Naive thymus-derived CD4-positive, alpha-beta T cell (primary cell): Measurements from ENCODE around the gene ITK. TPM values are rescaled to one million over a fixed set of nuclear protein-coding genes. Genes with fewer than 3 reads are reported as not detected.

ENCODE experiments used
- ATAC-seq: fragments of 150-1000 bp; cut with Tn5 transposase; 2 replicates; pipeline ENCODE4 v1.10.0; 2021; ENCODE audit warnings: mild to moderate bottlenecking, moderate library complexity
- CTCF ChIA-PET: fragments of 350-600 bp; sonication (Branson Sonifier 250); formaldehyde crosslinking; loops from one replicate; lab custom pipeline; 2021; ENCODE audit warnings: antibody characterized with exemption; lab: Charles Lee
- POLR2A ChIA-PET: fragments of 350-600 bp; sonication (Branson Sonifier 250); formaldehyde crosslinking; loops from one replicate; lab custom pipeline; 2021; ENCODE audit warnings: antibody characterized with exemption, inconsistent platforms; lab: Charles Lee
- DNase-seq, 9 donors: peaks; one replicate each; pipeline versions ENCODE4 v3.0.0 to v3.0.0-alpha.2; 2020 to 2022; ENCODE audit warnings: mixed read lengths in 1 of 9
- H3K27ac ChIP-seq: one replicate; pipeline ENCODE4 v1.7.0; 2013; ENCODE audit warnings: mild to moderate bottlenecking, low read depth, low read length, moderate library complexity
- H3K27me3 ChIP-seq, 2 donors: one replicate each; pipeline ENCODE4 v1.7.0; 2013; ENCODE audit warnings: low read length in 2 of 2, mild to moderate bottlenecking in 2 of 2, moderate library complexity in 2 of 2; ENCODE audit not compliant: control insufficient read depth in 2 of 2, insufficient read depth in 2 of 2
- H3K36me3 ChIP-seq, 3 experiments: 1 replicate in 2 of 3; 2 replicates in 1 of 3; pipeline ENCODE4 v1.7.0; 2013; ENCODE audit warnings: low read length in 3 of 3, mild to moderate bottlenecking in 3 of 3, moderate library complexity in 1 of 3; ENCODE audit not compliant: insufficient read depth in 3 of 3, control insufficient read depth in 2 of 3
- H3K4me1 ChIP-seq, 2 donors: one replicate each; pipeline ENCODE4 v1.7.0; 2013; ENCODE audit warnings: low read length in 2 of 2, mild to moderate bottlenecking in 2 of 2, moderate library complexity in 1 of 2; ENCODE audit not compliant: control insufficient read depth in 2 of 2, insufficient read depth in 2 of 2
- H3K4me3 ChIP-seq: 2 replicates; pipeline ENCODE4 v1.7.0; 2013; ENCODE audit warnings: mild to moderate bottlenecking, low read length
- H3K9me3 ChIP-seq, 3 experiments: 1 replicate in 2 of 3; 2 replicates in 1 of 3; pipeline ENCODE4 v1.7.0; 2013; ENCODE audit warnings: low read length in 3 of 3; ENCODE audit not compliant: control insufficient read depth in 2 of 3
- H3K27ac Mint-ChIP-seq, 9 donors: one replicate each; pipeline ENCODE4 v1.8.0; 2020 to 2022; ENCODE audit warnings: mixed read lengths in 9 of 9, mild to moderate bottlenecking in 8 of 9, moderate library complexity in 5 of 9, inconsistent platforms in 2 of 9
- H3K27me3 Mint-ChIP-seq, 5 donors: one replicate each; pipeline ENCODE4 v1.8.0; 2021 to 2022; ENCODE audit warnings: mixed read lengths in 5 of 5, mild to moderate bottlenecking in 1 of 5
- H3K36me3 Mint-ChIP-seq, 5 donors: one replicate each; pipeline ENCODE4 v1.8.0; 2020 to 2022; ENCODE audit warnings: mixed read lengths in 5 of 5, mild to moderate bottlenecking in 3 of 5, inconsistent platforms in 1 of 5
- H3K4me1 Mint-ChIP-seq, 7 donors: one replicate each; pipeline ENCODE4 v1.8.0; 2020 to 2022; ENCODE audit warnings: mixed read lengths in 7 of 7, mild to moderate bottlenecking in 3 of 7, inconsistent platforms in 1 of 7
- H3K4me3 Mint-ChIP-seq, 10 donors: one replicate each; pipeline ENCODE4 v1.8.0; 2020 to 2022; ENCODE audit warnings: mild to moderate bottlenecking in 10 of 10, mixed read lengths in 10 of 10, moderate library complexity in 6 of 10, inconsistent platforms in 2 of 10
- H3K9me3 Mint-ChIP-seq, 11 donors: one replicate each; pipeline ENCODE4 v1.8.0; 2020 to 2022; ENCODE audit warnings: mixed read lengths in 11 of 11, mild to moderate bottlenecking in 4 of 11, inconsistent platforms in 1 of 11, moderate library complexity in 1 of 11
- intact Hi-C, 2 donors: fragments of 100-400 bp; cut with micrococcal nuclease; formaldehyde crosslinking; loops; one replicate each; pipeline ENCODE4 v1.15.1; 2023
- polyA plus RNA-seq, 2 donors: library from polyadenylated mRNA; unstranded; fragments of 300-500 nt; fragmentation: Illumina TruSeq; gene quantifications; one replicate each; pipeline ENCODE4 v1.2.3, GENCODE V29; 2021
- total RNA-seq, 6 experiments: library from RNA in 5 of 6; stranded (reverse) in 5 of 6; gene quantifications; 1 replicate in 5 of 6; 2 replicates in 1 of 6; pipeline ENCODE4 v1.2.3 and lab custom pipeline; 2021 to 2026

ITK gene
- total and polyA plus RNA-seq, 7 experiments from 2014 or later: 183 to 481 (median 294) TPM

- peaks cover 0 to 14% (median 0%) of the 10 kb centered on the region in 11 donors for H3K9me3 Mint-ChIP-seq
- ATAC-seq: peak; percentile 65
- peak in 2 of 9 donors; percentile 26 to 64 for DNase-seq
- H3K36me3 Mint-ChIP-seq: peaks cover 12 to 23% (median 19%) of the 10 kb centered on the region in 5 donors
- H3K27ac ChIP-seq: peak overlapping the region; percentile 94
- peak overlapping the region; percentile 97 to 100 (median 99) for H3K27ac Mint-ChIP-seq
- H3K27me3 ChIP-seq: no peaks in the 10 kb centered on the region
- intact Hi-C loops: loop anchor here (1.0 to 10.0 kb wide), 11 partner anchors 110 to 715 kb away; partner anchors contain the start of genes THG1L (in 2 of the 2), CLINT1 (in 1 of the 2) and SOX30 (in 1 of the 2)
- H3K36me3 ChIP-seq: peaks cover 4 to 17% (median 9%) of the 10 kb centered on the region in 3 experiments
- peaks cover 13 to 68% (median 50%) of the 10 kb centered on the region in 7 donors for H3K4me1 Mint-ChIP-seq
- peaks cover 14 to 22% of the 10 kb centered on the region in 2 donors for H3K4me1 ChIP-seq
- H3K9me3 ChIP-seq: no peaks in the 10 kb centered on the region
- ChIA-PET CTCF (interaction anchor here (0.7 to 2.1 kb wide), 11 partner anchors 10 to 278 kb away, joined by 3 to 12 read pairs (median 3); partner anchors contain the start of gene ITK), POLR2A (interaction anchor here (0.7 to 4.2 kb wide), 59 partner anchors 9 to 587 kb away, joined by 3 to 62 read pairs (median 5); partner anchors contain the start of genes CYFIP2, HAVCR2, ITK and THG1L)
- H3K4me3 Mint-ChIP-seq: peak overlapping the region; percentile 92 to 99 (median 96)
- peak overlapping the region; percentile 82 for H3K4me3 ChIP-seq
- no peaks in the 10 kb centered on the region for H3K27me3 Mint-ChIP-seq
Measured at GRCh38 chr5:157143127-157143971, 37.3 kb upstream of the ITK start.

GRCh38 chr5:157148734-157149615, 31.7 kb upstream of the ITK start:
- Histone ChIP-seq H3K27ac (peak overlapping the region; percentile 42), H3K9me3 (no peaks in the 10 kb centered on the region), H3K36me3 (no peaks in the 10 kb centered on the region), H3K4me3 (no peak overlapping the region), H3K27me3 (no peaks in the 10 kb centered on the region), H3K4me1 (peaks cover 15 to 31% of the 10 kb centered on the region in 2 donors)
- H3K9me3 Mint-ChIP-seq: peaks cover 0 to under 1% (median 0%) of the 10 kb centered on the region in 11 donors
- ChIA-PET POLR2A (interaction anchor here (0.6 to 3.7 kb wide), 24 partner anchors 24 to 164 kb away, joined by 3 to 35 read pairs (median 6); partner anchors contain the start of gene ITK), CTCF (interaction anchor here (0.6 to 3.6 kb wide), 37 partner anchors 9 to 289 kb away, joined by 3 to 28 read pairs (median 5); partner anchors contain the start of gene ITK)
- H3K27me3 Mint-ChIP-seq: no peaks in the 10 kb centered on the region
- H3K4me3 Mint-ChIP-seq: peak overlapping the region in 7 of 10 donors; percentile 1 to 73 (median 33)
- peak overlapping the region; percentile 5 to 85 (median 80) for H3K27ac Mint-ChIP-seq
- peaks cover 25 to 56% (median 42%) of the 10 kb centered on the region in 7 donors for H3K4me1 Mint-ChIP-seq
- peak; percentile 46 to 86 (median 80) for DNase-seq
- ATAC-seq: peak; percentile 94
- intact Hi-C loops: loop anchor here (1.0 to 10.0 kb wide), 13 partner anchors 10 to 328 kb away; partner anchors contain the start of gene ITK (in 2 of the 2)
- H3K36me3 Mint-ChIP-seq: no peaks in the 10 kb centered on the region

- CTCF ChIA-PET: interaction anchor here (0.7 to 3.6 kb wide), 5 partner anchors 37 to 102 kb away, joined by 3 to 17 read pairs (median 3); no protein-coding TSS in a partner anchor
- Mint-ChIP-seq H3K36me3 (no peaks in the 10 kb centered on the region), H3K27me3 (no peaks in the 10 kb centered on the region), H3K4me3 (no peak overlapping the region), H3K27ac (peak overlapping the region in 7 of 9 donors; percentile 1 to 88 (median 65)), H3K4me1 (peaks cover 37 to 70% (median 58%) of the 10 kb centered on the region in 7 donors), H3K9me3 (no peaks in the 10 kb centered on the region)
- intact Hi-C loops: no loop called here
- DNase-seq: no peak
- no peaks in the 10 kb centered on the region for H3K27me3 ChIP-seq
- H3K36me3 ChIP-seq: no peaks in the 10 kb centered on the region
- no peak for ATAC-seq
- no peak overlapping the region for H3K4me3 ChIP-seq
- no peaks in the 10 kb centered on the region for H3K9me3 ChIP-seq
- POLR2A ChIA-PET: interaction anchor here (0.9 to 3.7 kb wide), 5 partner anchors 16 to 65 kb away, joined by 3 to 28 read pairs (median 4); partner anchors contain the start of gene ITK
- H3K27ac ChIP-seq: no peak overlapping the region
- peaks cover 27 to 38% of the 10 kb centered on the region in 2 donors for H3K4me1 ChIP-seq
Measured at GRCh38 chr5:157150995-157151394, 29.6 kb upstream of the ITK start.

GRCh38 chr5:157155297-157155696, 25.3 kb upstream of the ITK start:
- H3K27me3 ChIP-seq: no peaks in the 10 kb centered on the region
- DNase-seq (no peak), ATAC-seq (no peak)
- no peaks in the 10 kb centered on the region for H3K36me3 ChIP-seq
- ChIA-PET CTCF (interaction anchor here (0.6 to 1.4 kb wide), 4 partner anchors 12 to 102 kb away, joined by 3 to 5 read pairs (median 4); partner anchors contain the start of genes ITK and MED7), POLR2A (interaction anchor here (0.8 to 5.7 kb wide), 18 partner anchors 10 to 155 kb away, joined by 3 to 34 read pairs (median 6); partner anchors contain the start of genes GARIN3, ITK and MED7)
- peak overlapping the region; percentile 26 for H3K4me3 ChIP-seq
- H3K4me1 ChIP-seq: peaks cover 49 to 58% of the 10 kb centered on the region in 2 donors
- H3K27ac ChIP-seq: peak overlapping the region; percentile 50
- Mint-ChIP-seq H3K4me3 (peak overlapping the region; percentile 71 to 95 (median 83)), H3K36me3 (peaks cover 0 to 4% (median 0%) of the 10 kb centered on the region in 5 donors), H3K9me3 (peaks cover 0 to 1% (median 0%) of the 10 kb centered on the region in 11 donors), H3K27me3 (no peaks in the 10 kb centered on the region), H3K27ac (peak overlapping the region; percentile 84 to 97 (median 88)), H3K4me1 (peaks cover 42 to 87% (median 77%) of the 10 kb centered on the region in 7 donors)
- intact Hi-C loops: loop anchor here (1.0 to 5.0 kb wide), 4 partner anchors 12 to 37 kb away; partner anchors contain the start of gene ITK (in 1 of the 2)
- H3K9me3 ChIP-seq: no peaks in the 10 kb centered on the region

- Histone ChIP-seq H3K4me1 (peaks cover 53 to 54% of the 10 kb centered on the region in 2 donors), H3K36me3 (no peaks in the 10 kb centered on the region), H3K27me3 (no peaks in the 10 kb centered on the region), H3K9me3 (no peaks in the 10 kb centered on the region), H3K4me3 (no peak overlapping the region), H3K27ac (no peak overlapping the region)
- peaks cover 0 to 4% (median 0%) of the 10 kb centered on the region in 5 donors for H3K36me3 Mint-ChIP-seq
- intact Hi-C loops: loop anchor here in 1 of 2 donors (5.0 kb wide), 1 partner anchor 35 kb away; no protein-coding TSS in a partner anchor
- H3K4me1 Mint-ChIP-seq: peaks cover 39 to 90% (median 78%) of the 10 kb centered on the region in 7 donors
- peaks cover 0 to 1% (median 0%) of the 10 kb centered on the region in 11 donors for H3K9me3 Mint-ChIP-seq
- no peak for ATAC-seq
- no peaks in the 10 kb centered on the region for H3K27me3 Mint-ChIP-seq
- CTCF ChIA-PET: interaction anchor here (0.6 to 1.9 kb wide), 3 partner anchors 8 to 22 kb away, joined by 3 to 7 read pairs (median 5); no protein-coding TSS in a partner anchor
- POLR2A ChIA-PET: interaction anchor here (0.5 to 5.7 kb wide), 15 partner anchors 10 to 156 kb away, joined by 3 to 34 read pairs (median 6); partner anchors contain the start of gene MED7
- H3K4me3 Mint-ChIP-seq: peak overlapping the region in 4 of 10 donors; percentile 2 to 62 (median 26)
- DNase-seq: no peak
- peak overlapping the region in 6 of 9 donors; percentile 14 to 73 (median 63) for H3K27ac Mint-ChIP-seq
Measured at GRCh38 chr5:157157293-157157891, 23.2 kb upstream of the ITK start.
